B cell (primary cell): Measurements from ENCODE around the gene VPS26B. TPM values are rescaled to one million over a fixed set of nuclear protein-coding genes. Genes with fewer than 3 reads are reported as not detected.

Experiments used
- ATAC-seq: fragments of 200-7000 bp; cut with Tn5 transposase; one replicate; pipeline ENCODE4 v1.10.0; 2021; ENCODE audit warnings: low read depth, mild to moderate bottlenecking, moderate number of reproducible peaks, moderate library complexity
- CTCF ChIA-PET: fragments of 350-600 bp; sonication (Branson Sonifier 250); formaldehyde crosslinking; loops from one replicate; lab custom pipeline; 2021; ENCODE audit warnings: antibody characterized with exemption, inconsistent platforms; lab: Charles Lee
- POLR2A ChIA-PET: fragments of 350-600 bp; sonication (Branson Sonifier 250); formaldehyde crosslinking; loops from one replicate; lab custom pipeline; 2021; ENCODE audit warnings: antibody characterized with exemption; lab: Charles Lee
- DNase-seq: peaks from one replicate; pipeline ENCODE4 v3.0.0; 2013
- H2AFZ ChIP-seq: 2 replicates; pipeline ENCODE4 v1.6.1; 2012; ENCODE audit warnings: mild to moderate bottlenecking, low read depth, low read length; ENCODE audit not compliant: insufficient read depth, poor library complexity, severe bottlenecking
- H3K27ac ChIP-seq, 2 donors: 1 replicate in 1 of 2; 2 replicates in 1 of 2; pipeline ENCODE4 v1.5.1; 2012 to 2013; ENCODE audit warnings: low read length in 2 of 2, mild to moderate bottlenecking in 2 of 2, moderate library complexity in 1 of 2
- H3K27me3 ChIP-seq, 4 experiments: fragments of 200-600 bp in 1 of 4; sonication (generic) in 1 of 4; replicated peaks in 1 of 4; 1 replicate in 2 of 4; 2 replicates in 2 of 4; pipeline versions ENCODE4 v1.6.1 to v1.7.0; 2013 to 2016; ENCODE audit warnings: low read length in 3 of 4, mild to moderate bottlenecking in 2 of 4, mixed read lengths in 1 of 4, moderate library complexity in 1 of 4; ENCODE audit not compliant: insufficient read depth in 4 of 4, control insufficient read depth in 3 of 4; ENCODE audit errors: control extremely low read depth in 1 of 4
- H3K36me3 ChIP-seq, 2 experiments: replicated peaks in 1 of 2; 1 replicate in 1 of 2; 2 replicates in 1 of 2; pipeline versions ENCODE4 v1.6.1 to v1.7.1; 2013; ENCODE audit warnings: low read length in 1 of 2; ENCODE audit not compliant: insufficient read depth in 2 of 2, control insufficient read depth in 1 of 2; ENCODE audit errors: control extremely low read depth in 1 of 2, extremely low read depth in 1 of 2
- H3K4me1 ChIP-seq, 2 donors: fragments of 200-600 bp in 1 of 2; sonication (generic) in 1 of 2; 1 replicate in 1 of 2; 2 replicates in 1 of 2; pipeline versions ENCODE4 v1.5.1 to v1.6.1; 2013 to 2017; ENCODE audit warnings: low read length in 2 of 2; ENCODE audit not compliant: control insufficient read depth in 2 of 2, insufficient read depth in 2 of 2
- H3K4me2 ChIP-seq: replicated peaks from 2 replicates; pipeline ENCODE3; 2012; ENCODE audit warnings: mild to moderate bottlenecking, low read depth, low read length; ENCODE audit not compliant: poor library complexity, severe bottlenecking
- H3K4me3 ChIP-seq, 5 experiments: fragments of 200-600 bp in 1 of 5; sonication (generic) in 1 of 5; 1 replicate in 3 of 5; 2 replicates in 2 of 5; pipeline versions ENCODE4 v1.5.1 to v1.7.0; 2011 to 2016; ENCODE audit warnings: low read length in 4 of 5, mild to moderate bottlenecking in 4 of 5, low read depth in 2 of 5, control low read depth in 1 of 5, moderate library complexity in 1 of 5; ENCODE audit not compliant: insufficient read depth in 1 of 5; ENCODE audit errors: control extremely low read depth in 1 of 5, extremely low read depth in 1 of 5
- H3K79me2 ChIP-seq: fragments of 200-600 bp; sonication (generic); one replicate; pipeline ENCODE4 v1.6.0; 2016; ENCODE audit warnings: low read length; ENCODE audit not compliant: control insufficient read depth, insufficient read depth
- H3K9ac ChIP-seq: fragments of 200-600 bp; sonication (generic); 2 replicates; pipeline ENCODE4 v1.6.1; 2017; ENCODE audit warnings: mild to moderate bottlenecking, low read length, moderate library complexity
- H3K9me3 ChIP-seq, 3 donors: one replicate each; pipeline versions ENCODE4 v1.6.1 to v1.7.1; 2013; ENCODE audit warnings: low read length in 2 of 3; ENCODE audit not compliant: control insufficient read depth in 2 of 3, insufficient read depth in 1 of 3; ENCODE audit errors: control extremely low read depth in 1 of 3
- H4K20me1 ChIP-seq: 2 replicates; pipeline ENCODE4 v1.6.0; 2012; ENCODE audit warnings: mild to moderate bottlenecking, low read length; ENCODE audit not compliant: insufficient read depth, control insufficient read depth, poor library complexity, severe bottlenecking
- H3K27ac Mint-ChIP-seq: one replicate; pipeline ENCODE4 v1.8.0; 2021; ENCODE audit warnings: mixed read lengths
- H3K27me3 Mint-ChIP-seq: one replicate; pipeline ENCODE4 v1.8.0; 2021; ENCODE audit warnings: mixed read lengths
- H3K4me1 Mint-ChIP-seq: one replicate; pipeline ENCODE4 v1.8.0; 2021; ENCODE audit warnings: mixed read lengths
- H3K4me3 Mint-ChIP-seq: one replicate; pipeline ENCODE4 v1.8.0; 2021; ENCODE audit warnings: mixed read lengths
- H3K9me3 Mint-ChIP-seq: one replicate; pipeline ENCODE4 v1.8.0; 2022; ENCODE audit warnings: mixed read lengths; ENCODE audit not compliant: insufficient read depth
- CTCF ChIP-seq: fragments of 200-600 bp; IDR thresholded peaks from one replicate; pipeline ENCODE4 v1.8.0; 2022; ENCODE audit warnings: antibody characterized with exemption, mild to moderate bottlenecking
- EZH2 ChIP-seq: IDR thresholded peaks from 2 replicates; pipeline ENCODE4 v1.6.1; 2012; ENCODE audit warnings: borderline replicate concordance, low read depth, mild to moderate bottlenecking, moderate library complexity, low read length; ENCODE audit not compliant: insufficient read depth, poor library complexity, severe bottlenecking
- WGBS: methylation state at CpG from one replicate; pipeline ENCODE4 v1.1.5; 2013; ENCODE audit warnings: missing lambda C conversion rate; ENCODE audit not compliant: insufficient coverage; 5-methylcytosine and 5-hydroxymethylcytosine counted together
- intact Hi-C: fragments of 100-400 bp; cut with micrococcal nuclease; formaldehyde crosslinking; loops from one replicate; pipeline ENCODE4 v1.10.0; 2022
- polyA plus RNA-seq: library from polyadenylated mRNA; depleted of rRNA; stranded (reverse); fragments of >200 nt; gene quantifications from 2 replicates; pipeline ENCODE4 v1.2.3, GENCODE V29; 2012
- total RNA-seq, 2 donors: library from RNA; stranded (reverse); fragments of 120-200 nt in 1 of 2; gene quantifications; 1 replicate in 1 of 2; 2 replicates in 1 of 2; pipeline versions ENCODE4 v1.2.3 to v1.2.4, GENCODE V29; 2013 to 2022

The VPS26B gene
- total and polyA plus RNA-seq, 2 donors (not counting 1 experiment from before 2014, with no cell fraction given), result 14.7 to 38.5 TPM

- ATAC-seq (no peak), DNase-seq (no peak)
- Mint-ChIP-seq H3K27ac (no peak overlapping the region), H3K4me3 (no peak overlapping the region), H3K9me3 (no peaks in the 10 kb centered on the region), H3K27me3 (peaks cover 5% of the 10 kb centered on the region), H3K4me1 (peaks cover 19% of the 10 kb centered on the region)
- WGBS, result 100% methylated on average over 1 of the region's 3 CpGs
- Histone ChIP-seq H3K9ac (no peak overlapping the region), H3K4me1 (peaks cover 22 to 24% of the 10 kb centered on the region in 2 donors), H3K27ac (no peak overlapping the region), H3K27me3 (peaks cover 0 to 17% (median 7%) of the 10 kb centered on the region in 4 experiments), H3K9me3 (no peaks in the 10 kb centered on the region), H2AFZ (no peak overlapping the region), H3K4me3 (no peak overlapping the region), H3K36me3 (no peaks in the 10 kb centered on the region), H3K79me2 (peaks cover 13% of the 10 kb centered on the region), H3K4me2 (no peak overlapping the region), H4K20me1 (peaks cover 36% of the 10 kb centered on the region)
- TF ChIP-seq CTCF, result no peak
- TF ChIP-seq EZH2, result no peak
- POLR2A ChIA-PET, result no interaction called here
- intact Hi-C loops, result no loop called here
- CTCF ChIA-PET, result interaction anchor here (2.6 kb wide), 1 partner anchor 9 kb away, joined by 16 read pairs; no protein-coding TSS in a partner anchor
These were observed 10.9 kb downstream of the VPS26B start for GRCh38 chr11:134235399-134235798.

GRCh38 chr11:134236834-134237556 is 12.5 kb downstream of the VPS26B start:
- no peak overlapping the region for H3K9ac ChIP-seq
- H3K36me3 ChIP-seq, result no peaks in the 10 kb centered on the region
- Mint-ChIP-seq H3K9me3 (no peaks in the 10 kb centered on the region), H3K27me3 (no peaks in the 10 kb centered on the region), H3K27ac (no peak overlapping the region), H3K4me1 (peaks cover 7% of the 10 kb centered on the region), H3K4me3 (no peak overlapping the region)
- DNase-seq, result no peak
- no peak overlapping the region for H2AFZ ChIP-seq
- H4K20me1 ChIP-seq, result peaks cover 20% of the 10 kb centered on the region
- no peak overlapping the region for H3K4me3 ChIP-seq
- no peak overlapping the region for H3K4me2 ChIP-seq
- H3K27ac ChIP-seq, result no peak overlapping the region
- no peak for ATAC-seq
- no peaks in the 10 kb centered on the region for H3K9me3 ChIP-seq
- peaks cover 4% of the 10 kb centered on the region for H3K79me2 ChIP-seq
- POLR2A ChIA-PET, result no interaction called here
- CTCF ChIA-PET, result interaction anchor here (1.2 kb wide), 1 partner anchor 16 kb away, joined by 5 read pairs; the partner anchor contains the start of genes ACAD8 and THYN1
- peaks cover 6 to 8% of the 10 kb centered on the region in 2 donors for H3K4me1 ChIP-seq
- peaks cover 0 to 8% (median 0%) of the 10 kb centered on the region in 4 experiments for H3K27me3 ChIP-seq
- TF ChIP-seq CTCF (no peak), EZH2 (no peak)
- 96% methylated on average over 3 of the region's 7 CpGs for WGBS
- intact Hi-C loops, result no loop called here
